H1 (cell line): ENCODE measurements around the gene LHPP. TPM values are rescaled to one million over a fixed set of nuclear protein-coding genes. Genes with fewer than 3 reads are reported as not detected.

Experiments
- HDAC2 ChIP-seq, 2 experiments: fragments of 300-600 bp in 1 of 2; sonication (generic) in 1 of 2; IDR thresholded peaks; 2 replicates each; pipeline ENCODE4 v1.6.1; 2011 to 2012; ENCODE audit warnings: low read depth in 2 of 2, low read length in 2 of 2, mild to moderate bottlenecking in 2 of 2, moderate library complexity in 2 of 2, borderline replicate concordance in 1 of 2, inconsistent platforms in 1 of 2
- RNF2 ChIP-seq: fragments of 200-900, 300-1000 bp; sonication (generic); IDR thresholded peaks from 2 replicates; pipeline ENCODE4 v1.7.1; 2016; ENCODE audit warnings: borderline replicate concordance, low read depth, mild to moderate bottlenecking, antibody characterized with exemption, low read length; ENCODE audit not compliant: poor library complexity, severe bottlenecking; ENCODE audit errors: missing control alignments
- SIRT6 ChIP-seq: IDR thresholded peaks from one replicate; pipeline ENCODE4 v1.7.1; 2012; ENCODE audit warnings: low read length, inconsistent platforms
- SP1 ChIP-seq: IDR thresholded peaks from 2 replicates; pipeline ENCODE4 v1.6.1; 2011; ENCODE audit warnings: low read depth, low read length
- USF2 ChIP-seq: IDR thresholded peaks from 2 replicates; pipeline ENCODE4 v1.6.1; 2011; ENCODE audit warnings: low read length, improper control_type of control experiment
- polyA plus RNA-seq, 7 experiments: library from polyadenylated mRNA; depleted of rRNA in 3 of 7; stranded (reverse) in 5 of 7; unstranded in 2 of 7; fragments of >200 nt in 5 of 7; fragments of 200-250 nt in 2 of 7; gene quantifications; 1 replicate in 5 of 7; 2 replicates in 1 of 7; 4 replicates in 1 of 7; pipeline versions ENCODE4 v1.2.1 to v1.2.3, GENCODE V29; 2011 to 2013; ENCODE audit warnings: missing spikeins in 2 of 7, mixed read lengths in 2 of 7
- total RNA-seq: library from RNA; stranded (reverse); fragmentation: NEBNext Ultra II Directional; extraction: Animal tissue kit (Norgen Biotek cat#: 25700); gene quantifications from 2 replicates; pipeline ENCODE4 v1.2.1, GENCODE V29; 2021
- TF ChIP-seq, protein P1 (sequence below): IDR thresholded peaks from 2 replicates; pipeline ENCODE4 v1.6.1; 2011; ENCODE audit warnings: low read depth, mild to moderate bottlenecking, low read length; ENCODE audit not compliant: insufficient read depth
- TF ChIP-seq, protein P2 (sequence below): IDR thresholded peaks from 2 replicates; pipeline ENCODE4 v1.6.1; 2012; ENCODE audit warnings: low read length, inconsistent platforms

LHPP gene
- total and polyA plus RNA-seq, 2 of the 8 experiments (the other 6 are each of a cell fraction or from before 2014, with no cell fraction given) = 26.0 to 45.0 TPM

GRCh38 chr10:124649214-124649613 is 187.6 kb downstream of the LHPP start (continued):
- TF ChIP-seq, protein P1, sequence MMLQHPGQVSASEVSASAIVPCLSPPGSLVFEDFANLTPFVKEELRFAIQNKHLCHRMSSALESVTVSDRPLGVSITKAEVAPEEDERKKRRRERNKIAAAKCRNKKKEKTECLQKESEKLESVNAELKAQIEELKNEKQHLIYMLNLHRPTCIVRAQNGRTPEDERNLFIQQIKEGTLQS = no peak
- TF ChIP-seq SIRT6 = no peak
- TF ChIP-seq USF2 = no peak
- TF ChIP-seq SP1 = no peak
- TF ChIP-seq RNF2 = no peak
- TF ChIP-seq HDAC2 (IDR thresholded peaks at IDR 0.05; ENCODE audit: borderline replicate concordance in 1 of 2, low read depth in 2 of 2, low read length in 2 of 2) = no peak
- TF ChIP-seq, protein P2, sequence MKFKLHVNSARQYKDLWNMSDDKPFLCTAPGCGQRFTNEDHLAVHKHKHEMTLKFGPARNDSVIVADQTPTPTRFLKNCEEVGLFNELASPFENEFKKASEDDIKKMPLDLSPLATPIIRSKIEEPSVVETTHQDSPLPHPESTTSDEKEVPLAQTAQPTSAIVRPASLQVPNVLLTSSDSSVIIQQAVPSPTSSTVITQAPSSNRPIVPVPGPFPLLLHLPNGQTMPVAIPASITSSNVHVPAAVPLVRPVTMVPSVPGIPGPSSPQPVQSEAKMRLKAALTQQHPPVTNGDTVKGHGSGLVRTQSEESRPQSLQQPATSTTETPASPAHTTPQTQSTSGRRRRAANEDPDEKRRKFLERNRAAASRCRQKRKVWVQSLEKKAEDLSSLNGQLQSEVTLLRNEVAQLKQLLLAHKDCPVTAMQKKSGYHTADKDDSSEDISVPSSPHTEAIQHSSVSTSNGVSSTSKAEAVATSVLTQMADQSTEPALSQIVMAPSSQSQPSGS = no peak
